Stimulated activated CD4-positive, alpha-beta T cell treated with anti-CD3 and anti-CD28 coated beads, Interleukin-4, amount 100 ng/mL, for 48 hours (primary cell): ENCODE results near the gene ZNF219.
"Not testable (repeated sequence)": the region's sequence is repeated elsewhere in the genome, so short reads cannot be mapped to it uniquely, and the experiment has no call there.

Source experiments
- DNase-seq, 2 donors: peaks; one replicate each; pipeline ENCODE4 v3.0.0-alpha.2; 2020; ENCODE audit warnings: low read depth in 2 of 2

The ZNF219 gene

GRCh38 chr14:21043974-21044618 is 54.4 kb downstream of the ZNF219 start:
- no peak for DNase-seq

- DNase-seq: no peak
These were observed 55.0 kb downstream of the ZNF219 start for GRCh38 chr14:21043387-21043973.

- no peak for DNase-seq
These were observed 55.5 kb downstream of the ZNF219 start for GRCh38 chr14:21042918-21043317.

GRCh38 chr14:21041676-21042433 is 56.6 kb downstream of the ZNF219 start, which contains the start of gene RNASE7:
TSS of gene RNASE7 (plus strand) at chr14:21042362. CDS start at chr14:21042993, 631 bp downstream.
- no peak for DNase-seq

- DNase-seq: not testable (repeated sequence)
These were observed 57.5 kb downstream of the ZNF219 start for GRCh38 chr14:21040941-21041340.

- no peak for DNase-seq
These were observed 58.0 kb downstream of the ZNF219 start for GRCh38 chr14:21040370-21040925.
